Kidney epithelial cell (primary cell): ENCODE data around the gene CACUL1. TPM values are rescaled to one million over a fixed set of nuclear protein-coding genes. Genes with fewer than 3 reads are reported as not detected.

Source experiments
- DNase-seq: peaks from one replicate; pipeline ENCODE4 v3.0.0-alpha.2; 2010; ENCODE audit warnings: low read depth
- H3K27me3 ChIP-seq: 2 replicates; pipeline ENCODE4 v1.6.0; 2011; ENCODE audit warnings: low read length; ENCODE audit not compliant: control insufficient read depth, insufficient read depth
- H3K36me3 ChIP-seq: 2 replicates; pipeline ENCODE4 v1.5.1; 2011; ENCODE audit warnings: low read length; ENCODE audit not compliant: control insufficient read depth, insufficient read depth
- H3K4me3 ChIP-seq: 2 replicates; pipeline ENCODE4 v1.5.1; 2011; ENCODE audit warnings: low read depth, mild to moderate bottlenecking, control low read depth, low read length
- total RNA-seq: library from RNA; depleted of rRNA; stranded (reverse); fragments of >200 nt; gene quantifications from 2 replicates; pipeline ENCODE4 v1.2.3, GENCODE V29; 2015
- TF ChIP-seq, protein P1 (sequence below): IDR thresholded peaks from 2 replicates; pipeline ENCODE4 v1.5.1; 2011; ENCODE audit warnings: mild to moderate bottlenecking, moderate library complexity, low read length, control low read depth, inconsistent platforms; ENCODE audit not compliant: insufficient read depth, poor library complexity, severe bottlenecking

The CACUL1 gene
- total RNA-seq, 1 donor from 2014 or later, result 34.1 TPM

DNA sequence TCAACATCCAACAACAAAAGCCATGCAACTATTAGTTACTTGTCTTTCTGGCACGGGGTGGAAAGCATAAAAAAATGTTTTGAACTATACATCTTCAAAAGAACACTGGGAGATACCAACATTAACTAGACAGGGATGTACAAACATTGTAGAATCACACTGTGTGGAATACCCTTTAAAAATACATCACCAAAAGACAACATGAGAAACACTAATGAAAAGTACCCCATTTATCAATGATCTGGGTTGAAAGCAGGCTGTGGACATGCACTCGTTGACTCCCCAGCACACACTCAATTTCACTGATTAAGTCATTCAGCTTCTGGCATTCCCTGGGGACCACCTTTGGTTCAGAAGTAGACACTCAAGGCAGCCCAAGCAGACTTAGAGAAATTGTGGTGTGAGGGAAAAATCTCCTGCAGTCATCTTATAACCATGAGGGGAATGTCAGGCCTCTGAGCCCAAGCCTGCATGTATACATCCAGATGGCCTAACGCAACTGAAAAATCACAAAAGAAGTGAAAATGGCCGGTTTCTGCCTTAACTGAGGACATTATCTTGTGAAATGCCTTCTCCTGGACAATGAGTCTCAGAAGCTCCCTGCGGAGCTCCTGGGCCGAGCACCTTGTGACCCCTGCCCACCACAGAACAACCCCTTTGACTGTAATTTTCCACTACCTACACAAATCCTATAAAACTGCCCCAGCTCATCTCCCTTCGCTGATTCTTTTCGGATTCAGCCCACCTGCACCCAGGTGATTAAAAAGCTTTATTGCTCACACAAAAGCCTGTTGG, 53.0 kb downstream of the CACUL1 start:
- Histone ChIP-seq H3K36me3 (no peaks in the 10 kb centered on the region), H3K27me3 (no peaks in the 10 kb centered on the region), H3K4me3 (no peak overlapping the region)
- TF ChIP-seq, protein P1, sequence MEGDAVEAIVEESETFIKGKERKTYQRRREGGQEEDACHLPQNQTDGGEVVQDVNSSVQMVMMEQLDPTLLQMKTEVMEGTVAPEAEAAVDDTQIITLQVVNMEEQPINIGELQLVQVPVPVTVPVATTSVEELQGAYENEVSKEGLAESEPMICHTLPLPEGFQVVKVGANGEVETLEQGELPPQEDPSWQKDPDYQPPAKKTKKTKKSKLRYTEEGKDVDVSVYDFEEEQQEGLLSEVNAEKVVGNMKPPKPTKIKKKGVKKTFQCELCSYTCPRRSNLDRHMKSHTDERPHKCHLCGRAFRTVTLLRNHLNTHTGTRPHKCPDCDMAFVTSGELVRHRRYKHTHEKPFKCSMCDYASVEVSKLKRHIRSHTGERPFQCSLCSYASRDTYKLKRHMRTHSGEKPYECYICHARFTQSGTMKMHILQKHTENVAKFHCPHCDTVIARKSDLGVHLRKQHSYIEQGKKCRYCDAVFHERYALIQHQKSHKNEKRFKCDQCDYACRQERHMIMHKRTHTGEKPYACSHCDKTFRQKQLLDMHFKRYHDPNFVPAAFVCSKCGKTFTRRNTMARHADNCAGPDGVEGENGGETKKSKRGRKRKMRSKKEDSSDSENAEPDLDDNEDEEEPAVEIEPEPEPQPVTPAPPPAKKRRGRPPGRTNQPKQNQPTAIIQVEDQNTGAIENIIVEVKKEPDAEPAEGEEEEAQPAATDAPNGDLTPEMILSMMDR, result no peak
- DNase-seq, result no peak

GRCh38 chr10:118698421-118698820, 56.3 kb downstream of the CACUL1 start:
- no peaks in the 10 kb centered on the region for H3K36me3 ChIP-seq
- no peak overlapping the region for H3K4me3 ChIP-seq
- DNase-seq, result peak; percentile 31
- TF ChIP-seq, protein P1, result no peak
- no peaks in the 10 kb centered on the region for H3K27me3 ChIP-seq

DNA sequence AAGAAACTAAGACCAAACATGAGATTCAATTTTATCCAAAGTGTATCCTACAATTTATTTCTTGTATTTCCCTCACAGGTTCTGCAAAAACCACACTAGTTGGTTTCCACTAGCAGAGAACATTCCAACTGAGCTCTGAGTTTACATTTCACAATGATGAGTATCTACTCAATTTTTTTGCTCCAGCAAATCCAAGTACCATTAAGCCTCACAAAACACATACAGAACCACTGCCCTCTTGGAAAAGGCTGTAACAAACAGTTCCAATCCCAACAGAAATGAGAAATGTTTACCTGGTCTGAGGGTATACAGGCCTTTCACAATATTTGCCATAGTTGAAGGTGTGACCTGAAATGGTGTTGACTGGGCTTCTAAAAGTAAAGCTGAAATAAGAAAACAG, 59.9 kb downstream of the CACUL1 start:
- DNase-seq, result no peak

GRCh38 chr10:118692872-118693271, 61.9 kb downstream of the CACUL1 start:
- DNase-seq, result peak; percentile 10
- TF ChIP-seq, protein P1, result no peak
- H3K27me3 ChIP-seq, result no peaks in the 10 kb centered on the region
- H3K4me3 ChIP-seq, result no peak overlapping the region
- H3K36me3 ChIP-seq, result no peaks in the 10 kb centered on the region

More for the DNA sequence above, 59.9 kb downstream of the CACUL1 start:
- no peak overlapping the region for H3K4me3 ChIP-seq
- H3K27me3 ChIP-seq, result no peaks in the 10 kb centered on the region
- H3K36me3 ChIP-seq, result no peaks in the 10 kb centered on the region
- TF ChIP-seq, protein P1, result no peak

GRCh38 chr10:118689070-118689858, 65.5 kb downstream of the CACUL1 start:
- TF ChIP-seq, protein P1, result no peak
- Histone ChIP-seq H3K4me3 (no peak overlapping the region), H3K27me3 (no peaks in the 10 kb centered on the region), H3K36me3 (no peaks in the 10 kb centered on the region)
- no peak for DNase-seq
